Esophagus (tissue), 2 donors: ENCODE measurements around the gene CYBC1. TPM values are rescaled to one million over a fixed set of nuclear protein-coding genes. Genes with fewer than 3 reads are reported as not detected.

ENCODE experiments used
- H3K27ac ChIP-seq, 2 donors: one replicate each; pipeline ENCODE4 v1.5.1; 2013; ENCODE audit warnings: low read depth in 2 of 2, mild to moderate bottlenecking in 2 of 2, inconsistent platforms in 1 of 2, low read length in 1 of 2, moderate library complexity in 1 of 2
- H3K27me3 ChIP-seq, 2 donors: one replicate each; pipeline ENCODE4 v1.6.1; 2013; ENCODE audit warnings: low read length in 2 of 2, control low read depth in 1 of 2, mild to moderate bottlenecking in 1 of 2; ENCODE audit not compliant: insufficient read depth in 2 of 2, control insufficient read depth in 1 of 2
- H3K36me3 ChIP-seq, 2 donors: one replicate each; pipeline ENCODE4 v1.6.1; 2013; ENCODE audit warnings: low read length in 1 of 2; ENCODE audit not compliant: control insufficient read depth in 2 of 2, insufficient read depth in 2 of 2
- H3K4me1 ChIP-seq, 2 donors: one replicate each; pipeline ENCODE4 v1.6.1; 2013; ENCODE audit warnings: low read length in 1 of 2; ENCODE audit not compliant: control insufficient read depth in 2 of 2, insufficient read depth in 2 of 2
- H3K4me3 ChIP-seq, 2 donors: one replicate each; pipeline ENCODE4 v1.5.1; 2013; ENCODE audit warnings: low read length in 2 of 2, mild to moderate bottlenecking in 2 of 2, low read depth in 1 of 2, moderate library complexity in 1 of 2
- H3K9me3 ChIP-seq, 2 donors: one replicate each; pipeline ENCODE4 v1.6.1; 2013; ENCODE audit warnings: mild to moderate bottlenecking in 2 of 2, low read depth in 1 of 2, low read length in 1 of 2, moderate library complexity in 1 of 2; ENCODE audit not compliant: control insufficient read depth in 2 of 2, insufficient read depth in 1 of 2
- WGBS, 2 donors: extraction: QIAGEN DNeasy Blood & Tissue Kit; methylation state at CpG; one replicate each; pipeline ENCODE4 v1.1.7; 2013; 5-methylcytosine and 5-hydroxymethylcytosine counted together
- polyA plus RNA-seq, 2 donors: library from polyadenylated mRNA; stranded (reverse); fragments of 200-250 nt; gene quantifications; one replicate each; pipeline ENCODE4 v1.2.3, GENCODE V29; 2013
- donor health status: healthy with polysubstance abuse.
- donor health status: Bipolar disorder and iron deficiency.

The CYBC1 gene
- polyA plus RNA-seq, 2 donors = 27.5 to 28.1 TPM

- H3K4me1 ChIP-seq = no peaks in the 10 kb centered on the region
- WGBS, 2 donors = 97 to 100% methylated on average over 2 of the region's 2 CpGs
- H3K4me3 ChIP-seq = no peak overlapping the region
- H3K36me3 ChIP-seq = no peaks in the 10 kb centered on the region
- H3K27me3 ChIP-seq = no peaks in the 10 kb centered on the region
- H3K27ac ChIP-seq = no peak overlapping the region
- H3K9me3 ChIP-seq = no peaks in the 10 kb centered on the region
These were observed 25.7 kb downstream of the CYBC1 start for GRCh38 chr17:82424863-82425159.

- Histone ChIP-seq H3K4me1 (no peaks in the 10 kb centered on the region), H3K27ac (no peak overlapping the region), H3K9me3 (no peaks in the 10 kb centered on the region), H3K27me3 (no peaks in the 10 kb centered on the region), H3K36me3 (no peaks in the 10 kb centered on the region), H3K4me3 (no peak overlapping the region)
- WGBS, 2 donors = 86 to 88% methylated on average over 25 of the region's 25 CpGs
These were observed 26.3 kb downstream of the CYBC1 start for GRCh38 chr17:82424001-82424862.

GRCh38 chr17:82419540-82419939 is 31.0 kb downstream of the CYBC1 start:
- Histone ChIP-seq H3K27ac (no peak overlapping the region), H3K36me3 (no peaks in the 10 kb centered on the region), H3K27me3 (no peaks in the 10 kb centered on the region), H3K4me3 (peak overlapping the region in 1 of 2 donors; percentile 62), H3K4me1 (peaks cover 2 to 3% of the 10 kb centered on the region in 2 donors), H3K9me3 (no peaks in the 10 kb centered on the region)
- WGBS, 2 donors = 70 to 80% methylated on average over 2 of the region's 2 CpGs

- H3K27me3 ChIP-seq = no peaks in the 10 kb centered on the region
- peak within 1 kb of the TSS; percentile 93 to 95 for H3K27ac ChIP-seq
- no peaks in the 10 kb centered on the region for H3K9me3 ChIP-seq
- peaks cover 2 to 3% of the 10 kb centered on the region in 2 donors for H3K4me1 ChIP-seq
- H3K36me3 ChIP-seq = peaks cover 0 to 3% of the 10 kb centered on the region in 2 donors
- WGBS, 2 donors = 1% methylated on average over 96 to 108 of the region's 108 CpGs
- peak within 1 kb of the TSS; percentile 62 to 98 for H3K4me3 ChIP-seq
These were observed 32.3 kb downstream of the CYBC1 start, which contains the start of the genes HEXD and OGFOD3 for GRCh38 chr17:82418001-82418986. HEXD (plus strand) TSS chr17:82418347; CDS start chr17:82419800, 1,453 bp downstream. OGFOD3 (minus strand) TSS chr17:82418586; CDS start chr17:82418485, 101 bp downstream.

- WGBS, 2 donors = 86 to 92% methylated on average over 6 of the region's 6 CpGs
- no peak overlapping the region for H3K27ac ChIP-seq
- no peak overlapping the region for H3K4me3 ChIP-seq
- H3K27me3 ChIP-seq = no peaks in the 10 kb centered on the region
- H3K9me3 ChIP-seq = no peaks in the 10 kb centered on the region
- peaks cover 2 to 3% of the 10 kb centered on the region in 2 donors for H3K4me1 ChIP-seq
- H3K36me3 ChIP-seq = peaks cover 0 to 5% of the 10 kb centered on the region in 2 donors
These were observed 33.8 kb downstream of the CYBC1 start for GRCh38 chr17:82416771-82417170.

- H3K9me3 ChIP-seq = no peaks in the 10 kb centered on the region
- no peaks in the 10 kb centered on the region for H3K27me3 ChIP-seq
- peaks cover 0 to 5% of the 10 kb centered on the region in 2 donors for H3K36me3 ChIP-seq
- no peak overlapping the region for H3K27ac ChIP-seq
- WGBS, 2 donors = 96 to 97% methylated on average over 4 of the region's 4 CpGs
- H3K4me3 ChIP-seq = no peak overlapping the region
- peaks cover 2 to 3% of the 10 kb centered on the region in 2 donors for H3K4me1 ChIP-seq
These were observed 34.3 kb downstream of the CYBC1 start for GRCh38 chr17:82416264-82416663.

GRCh38 chr17:82415786-82416185 is 34.8 kb downstream of the CYBC1 start:
- Histone ChIP-seq H3K9me3 (no peaks in the 10 kb centered on the region), H3K4me3 (no peak overlapping the region), H3K4me1 (peaks cover 2 to 3% of the 10 kb centered on the region in 2 donors), H3K27ac (no peak overlapping the region), H3K27me3 (no peaks in the 10 kb centered on the region), H3K36me3 (peaks cover 0 to 5% of the 10 kb centered on the region in 2 donors)
- 89 to 92% methylated on average over 9 of the region's 9 CpGs for WGBS, 2 donors

- Histone ChIP-seq H3K4me3 (no peak overlapping the region), H3K27me3 (no peaks in the 10 kb centered on the region), H3K4me1 (peaks cover 2 to 3% of the 10 kb centered on the region in 2 donors), H3K27ac (no peak overlapping the region), H3K36me3 (peaks cover 0 to 5% of the 10 kb centered on the region in 2 donors), H3K9me3 (no peaks in the 10 kb centered on the region)
- 92 to 94% methylated on average over 25 to 26 of the region's 26 CpGs for WGBS, 2 donors
These were observed 35.2 kb downstream of the CYBC1 start for GRCh38 chr17:82415336-82415735.

- no peak overlapping the region for H3K27ac ChIP-seq
- no peaks in the 10 kb centered on the region for H3K9me3 ChIP-seq
- no peaks in the 10 kb centered on the region for H3K27me3 ChIP-seq
- peaks cover 2 to 3% of the 10 kb centered on the region in 2 donors for H3K4me1 ChIP-seq
- no peak overlapping the region for H3K4me3 ChIP-seq
- peaks cover 0 to 5% of the 10 kb centered on the region in 2 donors for H3K36me3 ChIP-seq
- WGBS, 2 donors = 24 to 26% methylated on average over 38 of the region's 38 CpGs
These were observed 35.8 kb downstream of the CYBC1 start for GRCh38 chr17:82414548-82415281.
